K562 (cell line): ENCODE results near the gene ERC2. TPM values are rescaled to one million over a fixed set of nuclear protein-coding genes. Genes with fewer than 3 reads are reported as not detected.

Experiments used
- ATAC-seq: fragments of 200-7000 bp; cut with Tn5 transposase; 3 replicates; pipeline ENCODE4 v1.9.1; 2020; ENCODE audit warnings: moderate library complexity
- BruUV-seq: library from RNA; stranded (reverse); fragments of 400-500 nt; replicated peaks from 2 replicates; lab custom pipeline; 2021; lab: Mats Ljungman, UMichigan
- CTCF ChIA-PET: fragments of 300-600 bp; formaldehyde crosslinking; extraction: SDS; loops from one replicate; lab custom pipeline; 2021; ENCODE audit warnings: low intra/inter-chr PET ratio; lab: Yijun Ruan, JAX
- POLR2A ChIA-PET: fragments of 300-600, 350-650 bp; sonication (Branson Sonifier 250); formaldehyde crosslinking; extraction: SDS; loops from one replicate; lab custom pipeline; 2021; ENCODE audit warnings: antibody characterized with exemption, inconsistent platforms; lab: Yijun Ruan, JAX
- DNase-seq, 4 experiments: peaks; one replicate each; pipeline versions ENCODE4 v3.0.0 to v3.0.0-alpha.2; 2011 to 2018; ENCODE audit warnings: low spot score in 3 of 4, mixed read lengths in 3 of 4; ENCODE audit errors: extremely low read depth in 1 of 4
- FAIRE-seq: peaks from 2 replicates; lab custom pipeline; 2011; peaks lifted over from hg19 to GRCh38; lab: Jason Lieb, UNC
- H2AFZ ChIP-seq: 2 replicates; pipeline ENCODE4 v1.6.0; 2011; ENCODE audit warnings: low read depth, low read length, control low read depth, inconsistent platforms
- H3K27ac ChIP-seq: fragments of 200-600 bp; 3 replicates; pipeline ENCODE4 v1.8.0; 2011; ENCODE audit warnings: low read depth, mild to moderate bottlenecking, control low read depth, inconsistent platforms, low read length, moderate library complexity, mixed read lengths; ENCODE audit errors: extremely low read depth
- H3K27me3 ChIP-seq, 2 experiments: fragments of 300-600 bp in 1 of 2; 2 replicates in 1 of 2; 3 replicates in 1 of 2; pipeline versions ENCODE4 v1.6.0 to v1.8.0; 2011; ENCODE audit warnings: inconsistent platforms in 2 of 2, low read length in 2 of 2, mild to moderate bottlenecking in 1 of 2, mixed read lengths in 1 of 2, moderate library complexity in 1 of 2; ENCODE audit not compliant: control insufficient read depth in 2 of 2, insufficient read depth in 2 of 2
- H3K36me3 ChIP-seq: fragments of 300-600 bp; 3 replicates; pipeline ENCODE4 v1.8.0; 2011; ENCODE audit warnings: mild to moderate bottlenecking, low read length, inconsistent platforms; ENCODE audit not compliant: control insufficient read depth, insufficient read depth
- H3K4me1 ChIP-seq, 2 experiments: fragments of 200-600 bp in 1 of 2; replicated peaks in 1 of 2; 2 replicates in 1 of 2; 3 replicates in 1 of 2; pipeline versions ENCODE4 v1.5.1 to v1.8.0; 2011; ENCODE audit warnings: inconsistent platforms in 2 of 2, low read length in 2 of 2, mild to moderate bottlenecking in 1 of 2, mixed read lengths in 1 of 2, moderate library complexity in 1 of 2; ENCODE audit not compliant: control insufficient read depth in 2 of 2, insufficient read depth in 2 of 2
- H3K4me2 ChIP-seq: 2 replicates; pipeline ENCODE4 v1.6.1; 2011; ENCODE audit warnings: low read length, control low read depth, inconsistent platforms, mixed read lengths; ENCODE audit not compliant: insufficient read depth
- H3K4me3 ChIP-seq: fragments of 200-600 bp; sonication (generic), shearing (Covaris generic); 2 replicates; pipeline ENCODE4 v1.5.1; 2016; ENCODE audit warnings: control low read depth, inconsistent platforms
- H3K79me2 ChIP-seq: fragments of 200-600 bp; 3 replicates; pipeline ENCODE4 v1.8.0; 2011; ENCODE audit warnings: low read length, inconsistent platforms; ENCODE audit not compliant: control insufficient read depth, insufficient read depth
- H3K9ac ChIP-seq, 2 experiments: 2 replicates each; pipeline versions ENCODE4 v1.6.0 to v1.6.1; 2011; ENCODE audit warnings: low read depth in 2 of 2, low read length in 2 of 2, control low read depth in 1 of 2, inconsistent platforms in 1 of 2, mild to moderate bottlenecking in 1 of 2, mixed read lengths in 1 of 2; ENCODE audit not compliant: insufficient read depth in 1 of 2
- H3K9me1 ChIP-seq: one replicate; pipeline ENCODE4 v1.6.0; 2011; ENCODE audit warnings: inconsistent platforms, mild to moderate bottlenecking, low read length, moderate library complexity; ENCODE audit not compliant: control insufficient read depth, insufficient read depth
- H3K9me3 ChIP-seq: replicated peaks from 2 replicates; pipeline ENCODE4 v1.5.1; 2011; ENCODE audit warnings: low read depth, low read length, inconsistent platforms; ENCODE audit not compliant: control insufficient read depth, insufficient read depth
- H4K20me1 ChIP-seq: replicated peaks from 2 replicates; pipeline ENCODE4 v1.6.1; 2011; ENCODE audit warnings: low read length, inconsistent platforms, mixed read lengths; ENCODE audit not compliant: control insufficient read depth, insufficient read depth
- CHCHD3 ChIP-seq: fragments of 250-450 bp; sonication (Bioruptor Pico); IDR thresholded peaks from 2 replicates; pipeline ENCODE4 v2.1.2; 2022; ENCODE audit warnings: mild to moderate bottlenecking
- EGR1 ChIP-seq: fragments of 450-650 bp; conservative IDR thresholded peaks from 2 replicates; pipeline ENCODE4 v1.6.1; 2017; ENCODE audit warnings: mild to moderate bottlenecking
- ILF3 ChIP-seq: fragments of 450-650 bp; IDR thresholded peaks from 2 replicates; pipeline ENCODE4 v1.6.1; 2018; ENCODE audit warnings: antibody characterized with exemption, mild to moderate bottlenecking, moderate library complexity, borderline replicate concordance
- MLX ChIP-seq, 2 experiments: fragments of 450-650 bp in 1 of 2; sonication (generic) in 1 of 2; formaldehyde crosslinking; conservative IDR thresholded peaks; 2 replicates each; pipeline versions ENCODE4 v1.4.0 to v1.8.1; 2020 to 2022; ENCODE audit warnings: mild to moderate bottlenecking in 1 of 2, missing genetic modification reagents in 1 of 2
- MTA1 ChIP-seq: fragments of 450-650 bp; IDR thresholded peaks from 2 replicates; pipeline ENCODE4 v1.6.1; 2017; ENCODE audit warnings: borderline replicate concordance
- PATZ1 ChIP-seq: fragments of 250-450 bp; sonication (Bioruptor Pico); IDR thresholded peaks from 2 replicates; pipeline ENCODE4 v1.5.0; 2020; ENCODE audit warnings: mild to moderate bottlenecking, borderline replicate concordance
- RREB1 ChIP-seq: fragments of 250-450 bp; sonication (Bioruptor Pico); IDR thresholded peaks from 2 replicates; pipeline ENCODE4 v1.4.0; 2020
- YY1 ChIP-seq, 3 experiments: IDR thresholded peaks; 2 replicates each; pipeline ENCODE4 v1.6.1; 2011; ENCODE audit warnings: low read length in 2 of 3, mild to moderate bottlenecking in 2 of 3, moderate library complexity in 2 of 3, borderline replicate concordance in 1 of 3, control low read depth in 1 of 3, low read depth in 1 of 3; ENCODE audit not compliant: insufficient read depth in 3 of 3, insufficient replicate concordance in 2 of 3, control insufficient read depth in 1 of 3, insufficient read length in 1 of 3; ENCODE audit errors: extremely low read depth in 1 of 3
- ZNF133 ChIP-seq: fragments of 250-450 bp; sonication (Bioruptor Pico); IDR thresholded peaks from 2 replicates; pipeline ENCODE4 v1.4.0; 2020; ENCODE audit warnings: mild to moderate bottlenecking
- ZNF212 ChIP-seq: fragments of 450-650 bp; formaldehyde crosslinking; IDR thresholded peaks from 2 replicates; pipeline ENCODE4 v1.4.0; 2020; ENCODE audit warnings: mild to moderate bottlenecking
- WGBS: fragments of 100-300 bp; shearing (Covaris generic); methylation state at CpG from one replicate; pipeline ENCODE4 v1.1.6; 2016; ENCODE audit warnings: low coverage, mixed read lengths; ENCODE audit not compliant: insufficient coverage; ENCODE audit errors: missing lambda C conversion rate; 5-methylcytosine and 5-hydroxymethylcytosine counted together
- in situ Hi-C: fragments of 300-500 bp; cut with MboI; formaldehyde crosslinking; loops from 4 replicates; pipeline ENCODE4 v1.15.0; 2018; ENCODE audit warnings: inconsistent platforms, mixed read lengths
- intact Hi-C: fragments of 100-400 bp; cut with micrococcal nuclease; formaldehyde crosslinking; loops from 2 replicates; pipeline ENCODE4 v1.14.2; 2022
- polyA plus RNA-seq, 8 experiments: library from polyadenylated mRNA; depleted of rRNA in 4 of 8; stranded (reverse) in 5 of 8; unstranded in 3 of 8; fragments of >200 nt; fragmentation: Nextera tagmentation in 2 of 8; fragmentation: Illumina TruSeq in 1 of 8; extraction: Ambion mirVana in 2 of 8; extraction: Trizol in 1 of 8; gene quantifications; 2 replicates each; pipeline versions ENCODE4 v1.2.1 to v1.2.3, GENCODE V29; 2011 to 2014; ENCODE audit warnings: inconsistent platforms in 1 of 8, missing spikeins in 1 of 8
- total RNA-seq, 7 experiments: library from RNA; depleted of rRNA in 6 of 7; stranded (reverse); fragments of >200 nt in 6 of 7; fragmentation: Illumina TruSeq in 2 of 7; extraction: Trizol in 2 of 7; gene quantifications; 2 replicates each; pipeline versions ENCODE4 v1.2.1 to v1.2.3, GENCODE V29; 2011 to 2021; ENCODE audit warnings: low replicate concordance in 1 of 7

Gene ERC2
- total and polyA plus RNA-seq, 9 of the 15 experiments (the other 6 are each of a cell fraction or from before 2014, with no cell fraction given) = 0.04 to 0.18 (median 0.07) TPM; not detected in 2

- H3K9ac ChIP-seq = no peak overlapping the region
- H3K27me3 ChIP-seq = no peaks in the 10 kb centered on the region
- WGBS = 6% methylated on average over 5 of the region's 5 CpGs
- H3K79me2 ChIP-seq = no peaks in the 10 kb centered on the region
- no peak overlapping the region for H3K27ac ChIP-seq
- no peaks in the 10 kb centered on the region for H3K9me3 ChIP-seq
- no TSS peak for BruUV-seq
- H4K20me1 ChIP-seq = no peaks in the 10 kb centered on the region
- no peaks in the 10 kb centered on the region for H3K4me1 ChIP-seq
- H3K4me3 ChIP-seq = no peak overlapping the region
- POLR2A ChIA-PET = no interaction called here
- CTCF ChIA-PET = no interaction called here
- H2AFZ ChIP-seq = no peak overlapping the region
- intact Hi-C loops = no loop called here
- H3K4me2 ChIP-seq = no peak overlapping the region
- in situ Hi-C loops = no loop called here
- H3K9me1 ChIP-seq = no peaks in the 10 kb centered on the region
- no peak for FAIRE-seq
- ATAC-seq = no peak
- H3K36me3 ChIP-seq = no peaks in the 10 kb centered on the region
- DNase-seq = no peak
- no peak for TF ChIP-seq RREB1 (CRISPR knock-in tag)
- no peak for TF ChIP-seq MTA1
- no peak for TF ChIP-seq EGR1
- no peak for TF ChIP-seq CHCHD3 (CRISPR knock-in tag)
- TF ChIP-seq ILF3 = no peak
- TF ChIP-seq MLX (CRISPR knock-in tag; conservative IDR thresholded peaks at IDR 0.05) = no peak
- TF ChIP-seq PATZ1 = no peak
- no peak for TF ChIP-seq ZNF133 (CRISPR knock-in tag)
- no peak for TF ChIP-seq YY1 (IDR thresholded peaks at IDR 0.05; ENCODE audit: borderline replicate concordance in 1 of 3, control insufficient read depth in 1 of 3, extremely low read depth in 1 of 3, insufficient read depth in 3 of 3, insufficient read length in 1 of 3, insufficient replicate concordance in 2 of 3, low read depth in 1 of 3, low read length in 2 of 3)
- no peak for TF ChIP-seq ZNF212
Observed at GRCh38 chr3:55717481-55717880, 750.8 kb downstream of the ERC2 start.
